ENCODE measurements around the gene HOXD12.

Gene HOXD12

DNA sequence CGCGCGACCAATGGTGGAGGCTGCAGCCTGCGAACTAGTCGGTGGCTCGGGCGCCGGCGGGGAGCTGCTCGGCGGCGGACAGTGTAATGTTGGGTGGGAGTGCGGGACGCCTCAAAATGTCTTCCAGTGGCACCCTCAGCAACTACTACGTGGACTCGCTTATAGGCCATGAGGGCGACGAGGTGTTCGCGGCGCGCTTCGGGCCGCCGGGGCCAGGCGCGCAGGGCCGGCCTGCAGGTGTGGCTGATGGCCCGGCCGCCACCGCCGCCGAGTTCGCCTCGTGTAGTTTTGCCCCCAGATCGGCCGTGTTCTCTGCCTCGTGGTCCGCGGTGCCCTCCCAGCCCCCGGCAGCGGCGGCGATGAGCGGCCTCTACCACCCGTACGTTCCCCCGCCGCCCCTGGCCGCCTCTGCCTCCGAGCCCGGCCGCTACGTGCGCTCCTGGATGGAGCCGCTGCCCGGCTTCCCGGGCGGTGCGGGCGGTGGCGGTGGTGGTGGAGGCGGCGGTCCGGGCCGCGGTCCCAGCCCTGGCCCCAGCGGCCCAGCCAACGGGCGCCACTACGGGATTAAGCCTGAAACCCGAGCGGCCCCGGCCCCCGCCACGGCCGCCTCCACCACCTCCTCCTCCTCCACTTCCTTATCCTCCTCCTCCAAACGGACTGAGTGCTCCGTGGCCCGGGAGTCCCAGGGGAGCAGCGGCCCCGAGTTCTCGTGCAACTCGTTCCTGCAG is 23.3 kb downstream of the HOXD12 start, which contains the start of gene HOXD9:
Gene HOXD9 (plus strand): TSS at position 37 of the 728 bp plus-strand sequence. CDS start 50 bp downstream, at position 87.
- DNase-seq: no peak

DNA sequence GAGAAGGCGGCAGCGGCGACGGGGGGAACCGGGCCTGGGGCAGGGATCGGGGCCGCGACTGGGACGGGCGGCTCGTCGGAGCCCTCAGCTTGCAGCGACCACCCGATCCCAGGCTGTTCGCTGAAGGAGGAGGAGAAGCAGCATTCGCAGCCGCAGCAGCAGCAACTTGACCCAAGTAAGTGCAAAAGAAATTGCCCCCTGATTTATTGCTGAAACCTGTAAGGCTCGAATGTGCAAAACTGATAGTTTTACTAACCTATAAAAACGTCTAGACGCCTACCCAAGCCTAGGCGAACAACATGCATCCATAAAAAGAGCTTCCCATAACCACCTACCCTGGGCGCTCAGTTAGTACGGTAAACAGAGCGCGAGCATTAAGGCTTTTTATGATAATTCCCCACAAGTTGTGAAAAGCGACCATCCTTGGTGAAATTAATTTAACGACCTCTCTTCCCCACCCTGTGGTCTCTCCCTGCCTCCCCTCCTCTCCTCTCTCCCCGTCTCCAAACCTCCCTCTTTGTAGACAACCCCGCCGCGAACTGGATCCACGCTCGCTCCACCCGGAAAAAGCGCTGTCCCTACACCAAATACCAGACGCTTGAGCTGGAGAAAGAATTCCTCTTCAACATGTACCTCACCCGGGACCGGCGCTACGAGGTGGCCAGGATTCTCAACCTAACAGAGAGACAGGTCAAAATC is 24.0 kb downstream of the HOXD12 start:
- no peak for DNase-seq

- no peak for DNase-seq
Observed at GRCh38 chr2:176124110-176124946, 24.7 kb downstream of the HOXD12 start.

DNA sequence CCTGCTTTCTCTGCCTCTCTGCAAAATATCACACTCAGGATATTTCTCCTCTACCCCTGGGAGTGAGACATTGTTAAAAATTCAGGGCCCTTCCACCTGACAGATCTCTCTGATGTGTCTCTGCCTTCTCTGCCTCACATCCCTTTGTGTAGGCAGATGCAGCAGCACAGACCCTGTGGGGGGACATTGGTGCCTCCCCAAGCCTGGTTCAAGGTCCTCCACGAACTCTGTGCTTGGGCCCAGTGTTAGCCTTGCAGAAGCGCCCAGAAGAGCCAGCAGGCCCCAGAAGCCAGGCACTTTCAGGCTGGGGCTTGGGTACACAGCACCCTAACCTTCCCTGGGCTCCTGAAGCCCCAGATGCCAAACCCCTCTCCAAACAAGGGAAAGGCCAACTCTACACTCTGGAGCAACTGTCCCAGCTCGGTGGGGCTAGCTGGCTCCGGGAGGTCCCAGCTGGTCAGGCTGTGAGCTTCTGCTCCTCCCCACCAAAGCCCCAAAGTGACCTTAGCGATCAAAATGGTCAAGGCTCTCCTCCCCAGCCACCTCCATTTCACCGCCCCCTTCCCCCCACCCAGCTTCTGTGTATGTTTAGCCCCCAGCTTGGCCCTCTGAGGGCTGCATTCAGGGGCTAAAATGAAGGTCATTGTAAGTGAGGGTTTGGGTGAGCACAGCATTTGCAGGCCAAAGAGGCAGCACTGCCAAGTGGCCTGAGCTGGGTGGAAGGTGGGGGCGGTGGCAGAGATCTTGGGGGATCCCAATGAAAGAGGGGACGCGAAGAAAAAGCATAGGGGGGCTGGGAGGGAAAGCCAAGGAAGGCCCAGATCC is 25.6 kb downstream of the HOXD12 start:
- no peak for DNase-seq

DNA sequence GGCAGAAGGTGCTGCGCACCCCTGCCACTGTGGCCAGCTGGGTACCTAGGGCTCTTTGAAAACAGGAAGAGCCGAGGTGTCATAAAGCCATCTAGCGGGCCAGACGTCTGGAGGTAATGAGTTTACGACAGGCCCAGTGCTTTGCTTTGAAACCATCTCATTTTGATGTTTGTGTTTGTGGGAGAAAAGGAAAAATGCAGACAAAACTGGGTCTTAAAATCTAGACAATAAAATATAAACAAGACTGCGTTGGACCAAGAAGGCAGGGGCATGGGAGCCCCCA is 26.1 kb downstream of the HOXD12 start:
- no peak for DNase-seq

- peak; percentile 79 for DNase-seq
Observed at GRCh38 chr2:176126929-176127773, 27.6 kb downstream of the HOXD12 start.

DNA sequence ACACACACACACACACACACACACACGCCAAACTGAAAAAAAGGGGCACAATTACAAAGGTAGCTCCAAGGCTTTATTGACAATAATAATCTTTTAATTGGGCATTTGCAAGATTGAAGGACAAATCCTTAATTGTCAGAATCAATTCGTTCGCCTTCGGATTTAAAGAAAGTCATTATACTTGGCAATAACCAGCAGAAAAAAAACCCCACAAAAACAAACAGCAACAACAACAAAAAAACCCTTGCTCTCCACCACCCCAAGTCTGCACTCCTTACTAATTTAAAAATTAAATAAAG is 28.1 kb downstream of the HOXD12 start:
- DNase-seq: no peak

DNA sequence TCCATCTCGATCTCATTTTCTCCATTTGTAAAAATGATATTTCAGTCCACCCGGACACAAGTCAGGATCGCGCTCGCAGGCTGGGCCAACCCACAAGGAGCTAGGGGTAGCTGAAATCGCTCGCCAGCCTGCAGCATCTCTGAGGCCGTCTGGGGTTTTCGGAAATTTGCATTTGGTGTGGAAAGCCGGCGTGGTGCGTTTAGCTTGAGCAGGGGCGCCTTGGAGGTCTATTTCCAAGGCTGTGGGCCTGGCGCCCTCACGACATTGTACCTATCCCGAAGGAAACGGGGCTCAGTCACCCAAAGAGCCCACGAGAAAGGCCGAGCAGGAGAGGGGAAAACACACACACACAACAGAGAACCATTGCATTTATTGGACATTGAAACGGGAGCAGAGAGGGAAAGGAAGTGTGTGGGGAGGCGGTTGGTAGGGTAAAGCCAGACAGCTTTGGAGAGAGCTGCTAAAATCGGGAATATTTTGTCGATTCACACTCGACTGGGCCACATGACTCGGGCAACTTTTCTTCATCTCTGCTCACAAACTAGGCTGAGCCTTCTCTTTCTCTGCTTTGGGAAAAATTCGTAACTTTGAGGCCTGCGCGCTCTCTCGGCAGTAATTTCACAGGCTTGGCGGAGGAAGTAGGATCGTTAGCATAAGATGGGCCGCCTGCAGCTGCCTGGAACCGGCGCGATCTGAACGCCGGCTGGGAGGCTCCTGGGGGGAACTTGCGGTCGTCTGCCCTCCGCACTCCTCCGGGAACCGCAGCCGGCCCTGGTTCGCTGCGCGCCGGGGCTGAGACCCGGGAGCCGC is 28.8 kb downstream of the HOXD12 start:
- no peak for DNase-seq

DNA sequence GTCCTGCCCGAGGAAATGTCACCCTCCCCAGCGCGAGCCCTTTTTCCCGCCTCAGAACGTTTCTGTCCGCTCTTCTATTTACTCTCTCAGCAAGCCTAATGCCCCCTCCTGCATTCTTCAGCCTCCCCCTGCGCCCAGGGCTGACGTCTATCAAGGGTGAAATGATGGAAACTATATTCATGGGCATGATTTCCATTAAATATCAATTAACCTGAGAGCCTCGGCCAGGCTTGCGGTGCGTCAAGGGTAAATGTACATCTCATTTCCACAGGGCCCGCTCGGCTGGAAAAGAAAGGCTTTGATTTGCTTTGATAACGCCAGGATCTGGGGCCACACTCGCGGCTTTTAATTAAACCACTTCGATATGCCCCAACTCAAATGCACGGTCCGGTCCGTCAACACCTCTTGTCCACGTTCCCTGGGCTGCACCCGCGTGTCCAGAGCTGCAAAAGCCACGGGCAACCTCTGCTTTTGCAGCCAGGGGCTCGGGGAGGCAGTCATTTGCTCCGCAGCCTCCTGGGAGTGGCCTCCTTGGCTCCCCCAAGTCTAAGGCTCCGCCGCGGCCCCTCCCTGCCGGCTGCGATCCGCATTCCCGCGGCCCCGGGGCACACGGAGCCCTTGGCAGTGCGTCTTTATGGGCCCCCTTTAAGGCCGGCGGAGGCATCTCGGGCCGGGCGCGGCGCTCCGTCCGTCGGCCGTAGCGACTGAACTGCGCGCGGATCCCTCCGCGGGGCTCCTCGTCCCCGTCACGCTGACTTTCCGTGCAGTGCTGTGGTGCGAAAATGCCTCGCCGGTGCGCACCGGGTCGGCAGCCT is 29.6 kb downstream of the HOXD12 start, which contains the start of gene HOXD8:
Gene HOXD8 (plus strand): TSS at position 724 of the 815 bp plus-strand sequence. CDS start 662 bp downstream, outside the sequence.
- peak; percentile 38 for DNase-seq

- DNase-seq: no peak
Observed at GRCh38 chr2:176129813-176130146, 30.2 kb downstream of the HOXD12 start.

DNA sequence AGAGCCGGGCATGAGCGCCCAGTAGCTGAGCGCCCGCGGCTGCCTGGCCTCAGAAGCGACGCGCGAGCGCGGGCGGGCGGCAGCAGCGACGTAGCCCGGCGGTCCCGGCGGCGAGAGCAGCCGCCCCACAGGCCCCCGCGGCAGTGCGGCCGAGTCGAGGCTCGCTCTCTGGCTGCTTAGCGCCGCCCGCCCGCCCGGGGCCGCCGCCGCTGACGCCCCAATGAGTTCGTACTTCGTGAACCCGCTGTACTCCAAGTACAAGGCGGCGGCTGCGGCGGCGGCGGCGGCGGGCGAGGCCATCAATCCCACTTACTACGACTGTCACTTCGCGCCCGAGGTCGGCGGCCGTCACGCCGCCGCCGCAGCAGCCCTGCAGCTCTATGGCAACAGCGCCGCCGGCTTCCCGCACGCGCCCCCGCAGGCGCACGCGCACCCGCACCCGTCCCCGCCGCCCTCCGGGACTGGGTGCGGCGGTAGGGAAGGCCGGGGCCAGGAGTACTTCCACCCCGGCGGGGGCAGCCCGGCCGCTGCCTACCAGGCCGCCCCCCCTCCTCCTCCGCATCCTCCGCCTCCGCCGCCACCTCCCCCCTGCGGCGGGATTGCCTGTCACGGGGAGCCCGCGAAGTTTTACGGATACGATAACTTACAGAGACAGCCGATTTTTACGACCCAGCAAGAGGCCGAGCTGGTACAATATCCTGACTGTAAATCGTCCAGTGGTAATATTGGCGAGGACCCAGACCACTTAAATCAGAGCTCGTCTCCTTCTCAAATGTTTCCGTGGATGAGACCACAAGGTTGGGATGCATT is 30.8 kb downstream of the HOXD12 start:
- DNase-seq: no peak

DNA sequence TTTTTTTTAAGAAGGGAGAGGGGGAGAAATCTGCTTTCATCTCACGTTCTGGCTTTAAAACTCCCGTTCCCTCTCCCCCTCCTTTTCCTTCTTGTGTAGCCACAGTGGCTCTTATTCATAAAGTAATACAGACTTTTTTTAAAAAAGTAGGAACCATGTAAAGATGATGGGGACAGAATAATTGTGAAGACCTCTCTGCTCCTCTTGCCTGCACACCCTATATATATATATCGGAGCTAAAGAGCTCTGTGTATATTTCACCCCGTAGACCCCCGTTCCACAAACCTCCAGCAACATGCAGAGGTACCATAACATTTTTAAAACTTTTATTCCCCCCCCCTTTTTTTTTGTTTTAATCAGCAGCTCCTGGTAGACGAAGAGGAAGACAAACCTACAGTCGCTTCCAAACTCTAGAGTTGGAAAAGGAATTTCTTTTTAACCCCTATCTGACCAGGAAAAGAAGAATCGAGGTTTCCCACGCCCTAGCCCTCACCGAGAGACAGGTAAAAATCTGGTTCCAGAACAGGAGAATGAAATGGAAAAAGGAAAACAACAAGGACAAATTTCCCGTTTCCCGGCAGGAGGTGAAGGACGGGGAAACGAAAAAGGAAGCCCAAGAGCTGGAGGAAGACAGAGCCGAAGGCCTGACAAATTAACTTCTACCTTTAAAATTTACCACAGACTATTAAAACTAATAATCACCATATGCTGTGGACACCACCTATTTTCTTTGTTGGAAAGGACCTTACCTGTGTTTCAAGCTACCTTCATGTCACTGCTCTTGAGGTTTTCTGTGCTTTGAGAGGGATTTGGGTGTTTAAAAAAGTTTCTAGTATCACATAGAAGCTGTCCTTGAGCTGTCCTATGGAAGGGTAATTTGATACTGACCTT is 31.6 kb downstream of the HOXD12 start:
- DNase-seq: no peak

GRCh38 chr2:176131848-176132158 is 32.2 kb downstream of the HOXD12 start:
- DNase-seq: no peak

- DNase-seq: no peak
Observed at GRCh38 chr2:176132205-176133171, 32.9 kb downstream of the HOXD12 start.

GRCh38 chr2:176133389-176133788 is 33.8 kb downstream of the HOXD12 start:
- DNase-seq: no peak

- DNase-seq: peak; percentile 35
Observed at GRCh38 chr2:176134035-176134434, 34.4 kb downstream of the HOXD12 start.

GRCh38 chr2:176135035-176135440 is 35.4 kb downstream of the HOXD12 start:
- no peak for DNase-seq
